ENCODE data around the gene RSL1D1. TPM values are rescaled to one million over a fixed set of nuclear protein-coding genes. Genes with fewer than 3 reads are reported as not detected.

RSL1D1 gene
- polyA plus RNA-seq, 3 donors = 46.1 to 182 (median 124) TPM

GRCh38 chr16:11835309-11835708 is 16.0 kb downstream of the RSL1D1 start:
- no peak overlapping the region for H3K4me3 Mint-ChIP-seq
- Histone ChIP-seq H3K4me2 (replicated peaks; ENCODE audit: extremely low read depth, low read length, poor library complexity, severe bottlenecking) (no peak overlapping the region), H3K9ac (ENCODE audit: insufficient read depth, low read length, poor library complexity, severe bottlenecking) (no peak overlapping the region), H2AFZ (ENCODE audit: insufficient read depth, low read depth, low read length, poor library complexity, severe bottlenecking) (no peak overlapping the region), H3K4me3 (replicated peaks in 1 of 3; ENCODE audit: low read depth in 2 of 3, low read length in 3 of 3) (no peak overlapping the region), H3K79me2 (ENCODE audit: insufficient read depth, low read length) (no peaks in the 10 kb centered on the region), H3K9me3 (replicated peaks in 1 of 2; ENCODE audit: control insufficient read depth in 1 of 2, insufficient read depth in 1 of 2, low read length in 2 of 2) (no peaks in the 10 kb centered on the region), H4K20me1 (ENCODE audit: insufficient read depth, low read length) (peaks cover 7% of the 10 kb centered on the region), H3K4me1 (ENCODE audit: control insufficient read depth in 1 of 2, insufficient read depth in 2 of 2, low read length in 2 of 2) (peaks cover 13 to 18% of the 10 kb centered on the region in 2 donors), H3K27ac (ENCODE audit: low read depth in 1 of 2, low read length in 2 of 2) (no peak overlapping the region), H3K36me3 (replicated peaks in 1 of 2; ENCODE audit: control insufficient read depth in 1 of 2, insufficient read depth in 2 of 2, low read length in 2 of 2) (peaks cover 43 to 45% of the 10 kb centered on the region in 2 donors), H3K27me3 (ENCODE audit: control insufficient read depth in 2 of 2, insufficient read depth in 2 of 2, low read length in 2 of 2) (no peaks in the 10 kb centered on the region)
- H3K36me3 Mint-ChIP-seq = peaks cover 43 to 47% of the 10 kb centered on the region in 2 donors
- peak overlapping the region in 1 of 7 donors; percentile 24 for H3K27ac Mint-ChIP-seq
- TF ChIP-seq, protein P1, sequence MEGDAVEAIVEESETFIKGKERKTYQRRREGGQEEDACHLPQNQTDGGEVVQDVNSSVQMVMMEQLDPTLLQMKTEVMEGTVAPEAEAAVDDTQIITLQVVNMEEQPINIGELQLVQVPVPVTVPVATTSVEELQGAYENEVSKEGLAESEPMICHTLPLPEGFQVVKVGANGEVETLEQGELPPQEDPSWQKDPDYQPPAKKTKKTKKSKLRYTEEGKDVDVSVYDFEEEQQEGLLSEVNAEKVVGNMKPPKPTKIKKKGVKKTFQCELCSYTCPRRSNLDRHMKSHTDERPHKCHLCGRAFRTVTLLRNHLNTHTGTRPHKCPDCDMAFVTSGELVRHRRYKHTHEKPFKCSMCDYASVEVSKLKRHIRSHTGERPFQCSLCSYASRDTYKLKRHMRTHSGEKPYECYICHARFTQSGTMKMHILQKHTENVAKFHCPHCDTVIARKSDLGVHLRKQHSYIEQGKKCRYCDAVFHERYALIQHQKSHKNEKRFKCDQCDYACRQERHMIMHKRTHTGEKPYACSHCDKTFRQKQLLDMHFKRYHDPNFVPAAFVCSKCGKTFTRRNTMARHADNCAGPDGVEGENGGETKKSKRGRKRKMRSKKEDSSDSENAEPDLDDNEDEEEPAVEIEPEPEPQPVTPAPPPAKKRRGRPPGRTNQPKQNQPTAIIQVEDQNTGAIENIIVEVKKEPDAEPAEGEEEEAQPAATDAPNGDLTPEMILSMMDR (IDR thresholded peaks at IDR 0.05) = no peak
- no peaks in the 10 kb centered on the region for H3K27me3 Mint-ChIP-seq (ENCODE audit: low read depth in 3 of 3)
- WGBS (ENCODE audit: insufficient coverage) = 100% methylated on average over 1 of the region's 4 CpGs
- H3K4me1 Mint-ChIP-seq = peaks cover 19% of the 10 kb centered on the region
- H3K9me3 Mint-ChIP-seq = no peaks in the 10 kb centered on the region
- intact Hi-C loops (cut with micrococcal nuclease) = no loop called here
- no peak for DNase-seq

GRCh38 chr16:11833951-11834695 is 17.2 kb downstream of the RSL1D1 start:
- no peak overlapping the region for H2AFZ ChIP-seq (ENCODE audit: insufficient read depth, low read depth, low read length, poor library complexity, severe bottlenecking)
- Mint-ChIP-seq H3K4me3 (no peak overlapping the region), H3K4me1 (peaks cover 19% of the 10 kb centered on the region), H3K9me3 (no peaks in the 10 kb centered on the region), H3K36me3 (peaks cover 31 to 35% of the 10 kb centered on the region in 2 donors), H3K27ac (peak overlapping the region in 1 of 7 donors; percentile 13), H3K27me3 (ENCODE audit: low read depth in 3 of 3) (peaks cover 0 to 2% (median 0%) of the 10 kb centered on the region in 3 donors)
- H3K36me3 ChIP-seq (replicated peaks in 1 of 2; ENCODE audit: control insufficient read depth in 1 of 2, insufficient read depth in 2 of 2, low read length in 2 of 2) = peaks cover 31 to 33% of the 10 kb centered on the region in 2 donors
- WGBS (ENCODE audit: insufficient coverage) = no CpG with 5 or more reads among the region's 6 CpGs
- DNase-seq = peak; percentile 18 to 47 (median 34)
- H3K9me3 ChIP-seq (replicated peaks in 1 of 2; ENCODE audit: control insufficient read depth in 1 of 2, insufficient read depth in 1 of 2, low read length in 2 of 2) = no peaks in the 10 kb centered on the region
- no peaks in the 10 kb centered on the region for H3K27me3 ChIP-seq (ENCODE audit: control insufficient read depth in 2 of 2, insufficient read depth in 2 of 2, low read length in 2 of 2)
- peak overlapping the region in 1 of 2 donors; percentile 40 for H3K27ac ChIP-seq (ENCODE audit: low read depth in 1 of 2, low read length in 2 of 2)
- H3K9ac ChIP-seq (ENCODE audit: insufficient read depth, low read length, poor library complexity, severe bottlenecking) = no peak overlapping the region
- H3K79me2 ChIP-seq (ENCODE audit: insufficient read depth, low read length) = no peaks in the 10 kb centered on the region
- H3K4me3 ChIP-seq (replicated peaks in 1 of 3; ENCODE audit: low read depth in 2 of 3, low read length in 3 of 3) = no peak overlapping the region
- TF ChIP-seq, protein P1 (IDR thresholded peaks at IDR 0.05) = no peak
- H4K20me1 ChIP-seq (ENCODE audit: insufficient read depth, low read length) = no peaks in the 10 kb centered on the region
- intact Hi-C loops (cut with micrococcal nuclease) = no loop called here
- H3K4me2 ChIP-seq (replicated peaks; ENCODE audit: extremely low read depth, low read length, poor library complexity, severe bottlenecking) = peak overlapping the region; percentile 29
- peaks cover 13 to 18% of the 10 kb centered on the region in 2 donors for H3K4me1 ChIP-seq (ENCODE audit: control insufficient read depth in 1 of 2, insufficient read depth in 2 of 2, low read length in 2 of 2)

All from CD14-positive monocyte (primary cell).